Pons (tissue), 1 donor: ENCODE data around the gene CHRND.
"Not testable (repeated sequence)": the region's sequence is repeated elsewhere in the genome, so short reads cannot be mapped to it uniquely, and the experiment has no call there.

Experiments used
- DNase-seq: peaks from one replicate; pipeline ENCODE4 v3.0.0-alpha.2; 2016; ENCODE audit warnings: low spot score

CHRND gene

DNA sequence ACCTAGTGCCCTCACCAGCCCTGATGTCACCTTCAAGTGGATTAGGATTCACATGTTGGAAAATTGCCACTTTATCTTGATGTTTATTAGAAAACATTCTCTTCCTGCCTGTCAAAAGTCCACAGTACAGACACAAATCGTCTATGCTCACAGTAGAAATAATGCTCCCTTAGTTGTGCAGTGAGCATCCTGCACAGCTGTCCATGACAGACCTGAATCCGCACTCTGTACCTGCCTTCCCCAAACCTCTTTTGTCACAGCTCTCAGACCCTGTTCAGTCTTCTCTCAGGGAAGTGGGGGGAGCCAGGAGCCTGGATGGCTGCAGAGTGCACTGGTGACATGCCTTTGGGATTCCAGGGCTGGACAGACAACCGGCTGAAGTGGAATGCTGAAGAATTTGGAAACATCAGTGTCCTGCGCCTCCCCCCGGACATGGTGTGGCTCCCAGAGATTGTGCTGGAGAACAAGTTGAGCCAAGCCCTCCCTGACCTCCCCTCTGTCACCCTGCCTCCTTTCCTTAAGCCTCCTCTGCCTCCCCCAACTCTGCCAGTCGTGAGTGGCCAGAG is 2.0 kb downstream of the CHRND start:
- no peak for DNase-seq

- peak; percentile 32 for DNase-seq
Observed at GRCh38 chr2:232528746-232529460, 2.9 kb downstream of the CHRND start.

GRCh38 chr2:232529806-232530547 is 4.0 kb downstream of the CHRND start:
- DNase-seq, result no peak

DNA sequence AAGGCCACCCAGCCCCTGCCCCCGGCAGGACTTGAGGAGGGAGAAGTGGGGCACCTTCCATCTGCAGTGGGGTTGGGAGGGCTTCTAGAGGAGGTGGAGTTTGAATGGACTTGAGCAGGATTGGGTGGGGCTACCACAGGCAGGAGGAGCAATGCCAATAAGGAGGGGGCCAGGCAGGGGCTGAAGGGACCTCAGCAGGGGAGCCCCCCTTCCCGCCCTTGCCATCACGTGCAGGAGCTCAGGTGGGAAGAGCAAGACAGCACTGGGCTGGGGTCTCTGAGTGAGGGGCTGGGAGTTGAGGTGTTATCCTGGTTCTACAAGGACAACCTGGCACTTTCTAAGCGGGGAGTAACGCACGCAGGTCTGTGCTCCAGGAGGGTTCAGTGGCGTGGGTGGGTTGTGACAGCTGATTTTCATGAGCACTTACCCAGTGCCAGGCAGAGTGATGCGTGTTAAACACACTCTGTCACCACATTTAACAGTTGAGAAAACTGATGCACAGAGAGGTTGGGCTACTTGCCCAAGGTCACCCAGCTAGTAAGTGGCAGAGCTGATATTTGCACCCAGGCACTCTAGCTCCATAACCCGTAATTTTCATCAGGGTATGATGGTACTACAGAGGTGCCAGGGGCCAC is 4.8 kb downstream of the CHRND start:
- no peak for DNase-seq

- no peak for DNase-seq
Observed at GRCh38 chr2:232532419-232532818, 6.5 kb downstream of the CHRND start.

- DNase-seq, result not testable (repeated sequence)
Observed at GRCh38 chr2:232532821-232533220, 6.9 kb downstream of the CHRND start.

DNA sequence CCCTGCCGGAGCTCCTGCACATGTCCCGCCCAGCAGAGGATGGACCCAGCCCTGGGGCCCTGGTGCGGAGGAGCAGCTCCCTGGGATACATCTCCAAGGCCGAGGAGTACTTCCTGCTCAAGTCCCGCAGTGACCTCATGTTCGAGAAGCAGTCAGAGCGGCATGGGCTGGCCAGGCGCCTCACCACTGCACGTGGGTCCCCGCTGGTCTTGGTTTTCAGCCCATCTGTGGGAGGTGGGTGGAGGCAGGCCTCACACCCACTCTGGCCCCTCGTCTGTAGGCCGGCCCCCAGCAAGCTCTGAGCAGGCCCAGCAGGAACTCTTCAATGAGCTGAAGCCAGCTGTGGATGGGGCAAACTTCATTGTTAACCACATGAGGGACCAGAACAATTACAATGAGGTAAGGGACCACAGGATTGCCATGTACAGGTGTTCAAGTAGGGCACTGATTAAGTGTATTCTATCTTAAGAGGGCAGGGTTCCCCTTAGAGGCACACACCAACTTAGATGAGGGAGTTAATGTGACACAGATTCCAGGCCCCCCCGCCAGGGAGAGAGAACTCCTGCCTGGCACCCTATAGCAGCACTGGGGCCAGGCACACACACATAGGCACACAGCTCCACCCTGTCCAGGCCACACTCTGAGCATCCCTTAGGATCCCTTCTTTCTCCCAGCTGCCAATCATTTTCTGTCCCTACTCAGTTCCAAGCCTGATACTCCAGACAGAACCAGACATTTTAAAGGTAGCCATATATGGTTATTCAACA is 8.2 kb downstream of the CHRND start:
- DNase-seq, result no peak

DNA sequence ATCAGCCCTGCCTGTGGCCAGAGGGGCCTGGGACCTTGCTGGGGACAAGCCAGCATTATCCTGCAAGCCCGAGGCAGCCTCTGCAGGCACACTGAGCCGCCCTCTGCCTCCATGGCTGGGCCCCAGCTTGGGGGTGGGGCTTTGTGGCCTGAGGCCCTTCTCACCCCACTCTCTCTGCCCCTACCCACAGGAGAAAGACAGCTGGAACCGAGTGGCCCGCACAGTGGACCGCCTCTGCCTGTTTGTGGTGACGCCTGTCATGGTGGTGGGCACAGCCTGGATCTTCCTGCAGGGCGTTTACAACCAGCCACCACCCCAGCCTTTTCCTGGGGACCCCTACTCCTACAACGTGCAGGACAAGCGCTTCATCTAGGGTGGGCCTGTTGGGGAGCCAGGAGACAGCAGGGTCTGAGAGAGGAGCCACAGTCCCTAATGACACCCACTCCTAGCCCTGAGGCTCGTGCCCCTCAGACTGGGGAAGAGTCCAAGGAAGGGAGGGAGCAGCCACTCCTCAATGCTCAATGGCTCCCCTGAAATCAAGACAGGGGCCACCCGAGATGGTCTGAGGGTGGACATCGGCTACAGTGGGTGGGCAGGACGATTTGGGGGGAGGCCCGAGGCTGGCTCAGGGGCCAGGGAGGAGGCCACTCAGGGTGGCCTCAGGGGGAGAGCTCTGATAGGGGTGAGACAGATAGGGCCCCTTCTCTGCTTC is 9.1 kb downstream of the CHRND start:
- DNase-seq, result no peak

DNA sequence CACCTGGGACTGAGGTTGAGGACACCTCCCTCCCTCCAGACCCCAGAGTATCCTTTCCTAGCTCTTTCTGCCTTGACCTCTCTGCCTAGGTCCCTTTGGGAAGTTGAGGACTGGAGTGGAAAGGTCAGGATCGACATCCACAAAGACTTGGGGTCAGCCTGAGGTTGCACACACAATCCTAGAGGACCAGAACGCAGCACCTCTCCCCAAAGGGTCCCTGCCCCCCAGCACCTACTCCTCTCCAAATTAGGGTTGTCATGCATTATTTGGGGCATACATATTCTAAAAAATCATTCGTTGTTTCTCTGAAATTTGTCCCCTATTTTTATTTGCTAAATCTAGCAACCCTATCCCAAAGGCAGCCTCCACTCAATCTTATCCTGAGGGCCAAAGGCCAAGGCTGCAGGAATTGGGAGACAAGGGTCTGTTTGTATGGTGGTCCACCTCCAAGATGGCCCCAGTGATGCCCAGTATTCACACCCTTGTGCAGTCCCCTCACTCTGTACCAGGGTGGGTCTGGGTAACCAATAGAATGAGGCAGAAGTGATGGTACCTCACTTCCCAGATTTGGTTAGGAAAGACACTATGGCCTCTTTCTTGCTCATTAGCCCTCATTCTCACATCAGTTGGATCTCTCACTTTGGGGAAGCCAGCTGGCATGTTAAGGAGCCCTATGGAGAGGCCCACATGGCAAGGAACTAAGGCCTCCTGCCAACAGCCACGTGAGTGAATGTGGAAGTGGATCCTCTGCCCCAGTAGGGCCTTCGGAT is 10.0 kb downstream of the CHRND start:
- DNase-seq, result no peak

DNA sequence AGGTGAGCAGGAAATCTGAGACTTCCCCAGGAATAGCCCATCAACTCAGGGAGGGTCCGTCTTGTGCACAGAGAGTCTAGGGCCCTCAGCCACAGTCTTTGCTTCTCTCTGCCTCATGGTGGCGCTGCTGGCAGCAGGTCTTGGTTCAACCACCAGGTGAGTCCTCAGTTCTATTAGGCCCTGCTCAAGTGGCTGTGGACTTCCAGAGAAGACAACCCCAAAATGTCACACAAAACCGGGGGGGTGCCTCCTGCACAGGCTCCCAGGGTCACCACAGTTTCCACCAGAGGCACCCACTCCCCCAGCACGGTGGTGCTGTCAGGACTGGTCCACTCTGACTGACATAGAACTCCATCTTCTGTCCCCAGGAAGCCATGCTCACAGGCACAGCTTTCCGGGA is 11.1 kb downstream of the CHRND start:
- no peak for DNase-seq

- DNase-seq, result no peak
Observed at GRCh38 chr2:232537499-232537898, 11.5 kb downstream of the CHRND start.

GRCh38 chr2:232538671-232539070 is 12.7 kb downstream of the CHRND start:
- no peak for DNase-seq

DNA sequence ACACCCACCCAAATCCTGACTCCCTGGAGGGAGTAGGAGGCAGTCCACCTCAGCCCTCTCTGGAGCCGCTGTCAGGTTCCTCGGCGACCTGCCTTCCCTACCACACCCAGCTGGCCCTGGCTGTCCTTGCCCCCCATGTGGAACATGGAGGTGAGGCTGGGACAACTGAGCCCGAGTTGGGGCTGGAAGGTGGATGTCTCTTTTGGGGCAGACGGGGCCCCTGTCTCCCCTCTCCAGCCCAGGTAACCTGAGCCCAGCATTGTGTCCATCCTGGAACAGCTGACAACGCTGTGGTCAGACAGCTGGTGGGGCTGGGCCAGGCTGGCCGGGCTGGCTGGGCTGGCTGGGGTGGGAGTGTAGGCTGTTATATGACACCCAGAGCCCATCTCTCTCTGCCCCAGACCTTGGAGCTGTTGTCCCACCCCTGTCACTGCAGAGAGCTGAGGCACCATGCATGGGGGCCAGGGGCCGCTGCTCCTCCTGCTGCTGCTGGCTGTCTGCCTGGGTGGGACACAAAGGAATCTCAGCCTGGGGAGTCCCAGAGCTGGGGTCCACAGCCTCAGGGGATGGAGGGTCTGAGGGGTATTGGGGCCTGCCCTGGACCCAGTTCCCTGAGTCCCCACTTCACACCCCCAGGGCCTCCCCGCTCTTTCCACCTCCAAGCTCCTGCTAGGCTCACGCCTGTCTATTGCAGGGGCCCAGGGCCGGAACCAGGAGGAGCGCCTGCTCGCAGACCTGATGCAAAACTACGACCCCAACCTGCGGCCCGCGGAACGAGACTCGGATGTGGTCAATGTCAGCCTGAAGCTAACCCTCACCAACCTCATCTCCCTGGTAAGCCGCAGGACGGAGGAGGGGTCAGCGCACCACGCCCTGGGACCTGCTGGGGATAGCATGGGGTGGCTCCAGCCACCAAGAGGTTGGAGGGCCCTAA is 13.6 kb downstream of the CHRND start, which contains the start of gene CHRNG:
Gene CHRNG (plus strand): TSS at position 395 of the 934 bp plus-strand sequence. CDS start 56 bp downstream, at position 451.
- DNase-seq, result no peak

DNA sequence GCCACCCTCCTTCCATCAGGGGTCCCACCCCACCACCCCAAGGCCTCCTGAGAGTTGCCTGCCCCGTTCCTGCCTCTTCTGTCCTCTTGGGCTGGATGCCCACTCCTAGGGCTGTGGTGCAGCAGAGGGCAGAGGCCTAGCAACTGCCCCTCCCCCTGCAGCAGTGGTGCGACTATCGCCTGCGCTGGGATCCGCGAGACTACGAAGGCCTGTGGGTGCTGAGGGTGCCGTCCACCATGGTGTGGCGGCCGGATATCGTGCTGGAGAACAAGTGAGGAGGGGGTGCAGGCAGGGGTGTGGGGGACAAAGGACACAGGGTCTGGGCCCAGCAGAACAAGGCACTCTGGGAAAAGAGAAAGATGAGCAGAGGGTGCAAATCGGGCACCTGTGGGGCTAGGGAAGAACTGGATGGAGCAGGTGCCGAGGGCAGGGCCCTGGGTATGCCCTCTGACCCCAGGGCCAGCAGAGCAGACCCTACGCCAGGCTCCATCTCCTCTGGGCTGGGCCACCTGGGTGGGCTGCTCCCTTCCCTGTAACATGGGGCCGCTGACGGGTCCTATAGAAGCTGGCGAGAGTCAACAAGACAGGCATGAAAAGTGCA is 14.6 kb downstream of the CHRND start:
- no peak for DNase-seq

DNA sequence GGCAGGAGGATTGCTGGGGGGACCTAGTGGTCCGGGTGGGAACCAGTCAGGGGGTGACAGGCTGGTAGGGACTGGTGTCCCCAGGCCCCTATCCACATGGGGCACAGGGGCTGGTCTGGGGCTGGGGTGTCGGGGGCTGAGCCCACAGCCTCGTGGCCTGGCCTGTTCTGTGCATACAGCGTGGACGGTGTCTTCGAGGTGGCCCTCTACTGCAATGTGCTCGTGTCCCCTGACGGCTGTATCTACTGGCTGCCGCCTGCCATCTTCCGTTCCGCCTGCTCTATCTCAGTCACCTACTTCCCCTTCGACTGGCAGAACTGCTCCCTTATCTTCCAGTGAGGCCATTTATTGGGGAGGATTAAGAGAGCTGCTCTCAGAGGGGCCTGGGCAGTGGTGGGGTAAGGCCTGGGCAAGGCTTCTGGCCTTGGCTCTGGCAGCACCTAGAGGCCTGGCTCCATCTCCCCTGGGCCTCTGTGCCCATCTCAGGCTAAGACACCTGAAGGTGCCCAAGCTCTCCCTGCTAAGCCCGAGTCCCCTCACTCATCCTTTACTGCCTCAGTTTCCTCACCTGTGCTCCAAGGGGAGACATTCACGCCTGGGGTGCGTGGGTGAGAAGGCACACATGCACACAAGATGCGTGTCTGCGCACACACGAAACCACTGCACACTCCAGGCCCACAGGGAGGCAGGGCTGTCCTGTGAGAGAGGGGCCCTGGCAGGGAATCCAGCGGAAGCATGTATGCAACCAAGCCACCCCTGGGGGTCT is 15.4 kb downstream of the CHRND start:
- DNase-seq, result no peak

GRCh38 chr2:232541961-232542714 is 16.2 kb downstream of the CHRND start:
- DNase-seq, result no peak

- DNase-seq, result no peak
Observed at GRCh38 chr2:232542715-232543467, 16.9 kb downstream of the CHRND start.
